ENCODE measurements around the gene OPA3. TPM values are rescaled to one million over a fixed set of nuclear protein-coding genes. Genes with fewer than 3 reads are reported as not detected.

The OPA3 gene
- total and polyA plus RNA-seq, 10 of the 15 experiments (the other 5 are each of a cell fraction or from before 2014, with no cell fraction given): 2.2 to 24.3 (median 13.3) TPM

- TF ChIP-seq E4F1 (IDR thresholded peaks at IDR 0.05; ENCODE audit: borderline replicate concordance, partially characterized antibody) (no peak), WRNIP1 (IDR thresholded peaks at IDR 0.05; ENCODE audit: borderline replicate concordance, low read depth, low read length) (no peak), MEF2A (IDR thresholded peaks at IDR 0.05; ENCODE audit: insufficient read depth, low read depth, low read length) (no peak), ZNF274 (IDR thresholded peaks at IDR 0.05; ENCODE audit: insufficient read depth, insufficient read length) (no peak), FOXK2 (IDR thresholded peaks at IDR 0.05) (no peak), ZNF622 (IDR thresholded peaks at IDR 0.05) (no peak), CHD4 (IDR thresholded peaks at IDR 0.05) (no peak), IRF3 (IDR thresholded peaks at IDR 0.05) (no peak), ATF3 (IDR thresholded peaks at IDR 0.05; ENCODE audit: borderline replicate concordance, extremely low read depth, low read depth, low read length) (no peak)
Measured at GRCh38 chr19:45554481-45554880, 30.1 kb downstream of the OPA3 start (continued).

- DNase-seq (ENCODE audit: low read depth, low spot score): no peak
- H3K4me2 ChIP-seq (ENCODE audit: control insufficient read depth, insufficient read depth): no peak overlapping the region
- ChIA-PET SMC1A (ENCODE audit: uncharacterized antibody, unreplicated experiment) (no interaction called here), RAD21 (ENCODE audit: unreplicated experiment) (no interaction called here), CTCF (interaction anchor here (1.5 kb wide), 1 partner anchor 75 kb away, joined by 3 read pairs; no protein-coding TSS in a partner anchor), POLR2A (no interaction called here)
- in situ Hi-C loops (cut with MboI) (no loop called here), intact Hi-C loops (cut with micrococcal nuclease; ENCODE audit: unreplicated experiment) (no loop called here)
- no peaks in the 10 kb centered on the region for H4K20me1 ChIP-seq (ENCODE audit: control insufficient read depth, insufficient read depth)
- no peak overlapping the region for H2AFZ ChIP-seq (ENCODE audit: control insufficient read depth, low read depth, low read length)
- no TSS peak for BruUV-seq (replicated peaks)
- no peaks in the 10 kb centered on the region for H3K79me2 ChIP-seq (ENCODE audit: control insufficient read depth, insufficient read depth, low read length)
- 98% methylated on average over 34 of the region's 34 CpGs for WGBS (ENCODE audit: insufficient coverage, insufficient replicate concordance, low lambda C conversion rate, missing lambda C conversion rate)
- no peaks in the 10 kb centered on the region for H3K9me3 ChIP-seq (replicated peaks; ENCODE audit: control insufficient read depth, insufficient read depth, low read length)
- no peaks in the 10 kb centered on the region for H3K27me3 ChIP-seq (replicated peaks in 1 of 2; ENCODE audit: control insufficient read depth in 2 of 2, insufficient read depth in 2 of 2, low read length in 1 of 2)
- H3K27ac ChIP-seq (ENCODE audit: control insufficient read depth, insufficient read depth): no peak overlapping the region
- H3K4me1 ChIP-seq (ENCODE audit: control insufficient read depth, insufficient read depth, low read length): no peaks in the 10 kb centered on the region
- TF ChIP-seq MTA2 (IDR thresholded peaks at IDR 0.05; ENCODE audit: low read depth): no peak
- no peak overlapping the region for H3K4me3 ChIP-seq
- H3K9ac ChIP-seq (ENCODE audit: control insufficient read depth, insufficient read depth, low read length): no peak overlapping the region
- no peak for FAIRE-seq
- ATAC-seq: no peak
- H3K36me3 ChIP-seq (ENCODE audit: control insufficient read depth in 2 of 2, insufficient read depth in 2 of 2, low read length in 1 of 2): peaks cover 0 to 9% of the 10 kb centered on the region in 2 experiments; a peak in 2 of 4 replicates
Measured at GRCh38 chr19:45553464-45553863, 31.1 kb downstream of the OPA3 start.

Measured in GM12878 (cell line).